GM23248 (cell line): ENCODE data around the gene MTUS2. TPM values are rescaled to one million over a fixed set of nuclear protein-coding genes. Genes with fewer than 3 reads are reported as not detected.
"Not testable (repeated sequence)": the region's sequence is repeated elsewhere in the genome, so short reads cannot be mapped to it uniquely, and the experiment has no call there.

Experiments
- DNase-seq: peaks from one replicate; pipeline ENCODE4 v3.0.0-alpha.2; 2015
- H2AFZ ChIP-seq: fragments of 200-600 bp; sonication (generic); 2 replicates; pipeline ENCODE4 v1.6.1; 2016; ENCODE audit warnings: antibody characterized with exemption
- H3F3A ChIP-seq: fragments of 200-600 bp; sonication (generic); 2 replicates; pipeline ENCODE4 v1.6.1; 2016; ENCODE audit warnings: mild to moderate bottlenecking, antibody characterized with exemption, mixed run types; ENCODE audit not compliant: insufficient read depth
- H3K27ac ChIP-seq: fragments of 200-600 bp; sonication (generic); 2 replicates; pipeline ENCODE4 v1.5.1; 2016; ENCODE audit warnings: mild to moderate bottlenecking
- H3K27me3 ChIP-seq: fragments of 200-600 bp; sonication (generic); replicated peaks from 2 replicates; pipeline ENCODE4 v1.6.1; 2016; ENCODE audit warnings: mild to moderate bottlenecking; ENCODE audit not compliant: insufficient read depth
- H3K36me3 ChIP-seq: fragments of 200-600 bp; sonication (generic); 2 replicates; pipeline ENCODE4 v1.6.1; 2016; ENCODE audit warnings: low read depth, mild to moderate bottlenecking
- H3K4me1 ChIP-seq: fragments of 200-600 bp; sonication (generic); 2 replicates; pipeline ENCODE4 v1.6.1; 2016; ENCODE audit warnings: mild to moderate bottlenecking; ENCODE audit not compliant: insufficient read depth
- H3K4me2 ChIP-seq: fragments of 200-600 bp; sonication (generic); one replicate; pipeline ENCODE4 v1.6.1; 2016; ENCODE audit warnings: mild to moderate bottlenecking; ENCODE audit not compliant: unreplicated experiment
- H3K4me3 ChIP-seq: fragments of 200-600 bp; sonication (generic); 2 replicates; pipeline ENCODE4 v1.5.1; 2016; ENCODE audit warnings: mild to moderate bottlenecking
- H3K79me2 ChIP-seq: fragments of 200-600 bp; sonication (generic); 2 replicates; pipeline ENCODE4 v1.6.1; 2016; ENCODE audit warnings: mild to moderate bottlenecking; ENCODE audit not compliant: insufficient read depth
- H3K9ac ChIP-seq: fragments of 200-600 bp; sonication (generic); 2 replicates; pipeline ENCODE4 v1.6.1; 2016; ENCODE audit warnings: mild to moderate bottlenecking
- H3K9me2 ChIP-seq: fragments of 200-600 bp; sonication (generic); 2 replicates; pipeline ENCODE4 v1.6.1; 2016; ENCODE audit warnings: mixed run types, mild to moderate bottlenecking, moderate library complexity; ENCODE audit not compliant: insufficient read depth
- H3K9me3 ChIP-seq: fragments of 200-600 bp; sonication (generic); one replicate; pipeline ENCODE4 v1.6.1; 2017; ENCODE audit warnings: low read depth
- H4K20me1 ChIP-seq: fragments of 200-600 bp; sonication (generic); 2 replicates; pipeline ENCODE4 v1.6.0; 2016; ENCODE audit not compliant: insufficient read depth
- EZH2 ChIP-seq: fragments of 200-600 bp; sonication (generic); IDR thresholded peaks from 2 replicates; pipeline ENCODE4 v1.6.1; 2018; ENCODE audit warnings: antibody characterized with exemption, mild to moderate bottlenecking; ENCODE audit not compliant: insufficient read depth, poor library complexity, severe bottlenecking
- EZH2phosphoT487 ChIP-seq: fragments of 200-600 bp; sonication (generic); IDR thresholded peaks from 2 replicates; pipeline ENCODE4 v1.6.1; 2018; ENCODE audit warnings: antibody characterized with exemption, moderate library complexity, mild to moderate bottlenecking, low read depth; ENCODE audit not compliant: insufficient read depth
- WGBS, 2 experiments: methylation state at CpG; one replicate each; pipeline ENCODE4 v1.1.6; 2015 to 2017; ENCODE audit warnings: low lambda C conversion rate in 2 of 2, low coverage in 1 of 2; ENCODE audit errors: missing lambda C conversion rate in 2 of 2; 5-methylcytosine and 5-hydroxymethylcytosine counted together
- in situ Hi-C: fragments of 300-500 bp; cut with MboI; formaldehyde crosslinking; loops from 2 replicates; pipeline ENCODE4 v1.15.0; 2020
- polyA plus RNA-seq: library from polyadenylated mRNA; unstranded; fragments of >200 nt; fragmentation: Nextera tagmentation; extraction: Ambion mirVana; gene quantifications from 2 replicates; pipeline ENCODE4 v1.2.1, GENCODE V29; 2016
- total RNA-seq: library from RNA; depleted of rRNA; stranded (reverse); fragments of >200 nt; shearing (Covaris generic); gene quantifications from 2 replicates; pipeline ENCODE4 v1.2.3, GENCODE V29; 2014

Gene MTUS2
- total and polyA plus RNA-seq, 2 experiments from 2014 or later: 0.43 to 0.74 TPM

DNA sequence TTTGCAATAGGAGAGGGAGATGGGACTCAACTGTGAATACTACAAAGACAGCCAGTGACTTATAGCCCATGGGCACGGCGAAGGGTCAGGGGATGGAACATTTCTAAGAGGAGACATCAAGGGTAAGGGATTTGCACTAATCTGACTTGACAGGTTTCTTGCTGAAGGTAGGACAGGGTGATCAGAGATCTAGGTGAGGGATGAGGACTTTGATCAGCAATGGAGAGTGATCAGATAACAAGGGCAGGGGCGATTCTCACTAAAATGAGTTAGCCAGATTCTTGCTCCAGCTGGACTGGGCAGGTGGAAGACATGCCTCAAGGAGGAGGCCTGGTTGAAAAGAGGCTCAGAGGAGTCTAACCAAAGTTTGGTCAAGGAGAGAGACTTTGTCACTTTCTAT lies 566.1 kb downstream of the MTUS2 start:
- H2AFZ ChIP-seq: no peak overlapping the region
- H3F3A ChIP-seq: no peaks in the 10 kb centered on the region
- 21 to 23% methylated on average over 3 of the region's 3 CpGs for WGBS, 2 experiments
- in situ Hi-C loops: no loop called here
- H4K20me1 ChIP-seq: no peaks in the 10 kb centered on the region
- no peak for TF ChIP-seq EZH2phosphoT487
- TF ChIP-seq EZH2: no peak
- no peak for DNase-seq
- no peaks in the 10 kb centered on the region for H3K79me2 ChIP-seq
- no peak overlapping the region for H3K4me2 ChIP-seq
- no peaks in the 10 kb centered on the region for H3K9me2 ChIP-seq
- no peaks in the 10 kb centered on the region for H3K9me3 ChIP-seq
- peaks cover 13% of the 10 kb centered on the region; the same call in 1 of the 2 replicates for H3K27me3 ChIP-seq
- H3K4me1 ChIP-seq: no peaks in the 10 kb centered on the region
- no peak overlapping the region for H3K9ac ChIP-seq
- H3K4me3 ChIP-seq: no peak overlapping the region
- H3K27ac ChIP-seq: no peak overlapping the region
- H3K36me3 ChIP-seq: no peaks in the 10 kb centered on the region

DNA sequence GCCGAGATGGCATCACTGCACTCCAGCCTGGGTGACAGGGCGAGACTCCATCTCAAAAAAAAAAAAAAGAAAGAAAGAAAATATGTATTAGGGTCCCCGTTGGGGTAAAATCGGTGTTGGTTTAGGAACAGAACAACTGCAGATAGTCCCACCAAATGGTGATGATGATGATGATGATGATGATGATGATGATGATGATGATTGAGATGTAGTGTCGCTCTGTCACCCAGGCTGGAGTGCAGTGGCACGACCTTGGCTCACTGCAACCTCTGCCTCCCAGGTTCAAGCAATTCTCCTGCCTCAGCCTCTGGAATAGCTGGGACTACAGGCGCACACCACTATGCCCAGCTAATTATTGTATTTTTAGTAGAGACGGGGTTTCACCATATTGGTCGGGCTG lies 570.5 kb downstream of the MTUS2 start:
- H3K9me2 ChIP-seq, DNase-seq, H3K79me2 ChIP-seq, in situ Hi-C loops, H3K9me3 ChIP-seq, H3K4me2 ChIP-seq, H3K4me3 ChIP-seq, H4K20me1 ChIP-seq, H3K4me1 ChIP-seq, H2AFZ ChIP-seq, H3K9ac ChIP-seq, H3K36me3 ChIP-seq, H3F3A ChIP-seq, H3K27ac ChIP-seq: not testable (repeated sequence)
- H3K27me3 ChIP-seq: peaks cover 34% of the 10 kb centered on the region
- WGBS, 2 experiments: 70% methylated on average over 9 of the region's 9 CpGs

DNA sequence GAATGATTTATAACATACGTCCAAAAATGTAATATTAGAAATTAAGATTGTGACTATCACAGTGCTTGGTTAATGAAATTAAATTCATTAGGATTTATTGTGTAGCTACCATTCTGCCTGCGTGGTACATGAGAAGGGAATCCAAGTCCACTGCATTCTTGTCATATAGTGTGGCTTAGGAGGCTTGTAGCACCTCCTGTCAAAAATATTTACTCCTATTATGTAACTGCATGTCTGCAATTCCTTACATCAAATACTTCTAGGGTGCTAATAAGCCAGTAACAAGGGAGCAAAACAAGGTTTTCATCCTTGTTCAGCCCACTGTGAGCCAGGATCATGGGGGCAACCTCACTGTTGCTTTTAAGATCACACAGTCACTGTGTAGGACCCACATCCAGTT lies 576.3 kb downstream of the MTUS2 start:
- no peak overlapping the region for H3K4me2 ChIP-seq
- H3K27me3 ChIP-seq: peaks cover 66% of the 10 kb centered on the region
- WGBS, 2 experiments: 33 to 35% methylated on average over 2 of the region's 2 CpGs
- no peak overlapping the region for H2AFZ ChIP-seq
- no peak for DNase-seq
- H3K36me3 ChIP-seq: no peaks in the 10 kb centered on the region
- H3K9me2 ChIP-seq: no peaks in the 10 kb centered on the region
- H3K9ac ChIP-seq: no peak overlapping the region
- in situ Hi-C loops: no loop called here
- H3K27ac ChIP-seq: no peak overlapping the region
- no peaks in the 10 kb centered on the region for H3K9me3 ChIP-seq
- TF ChIP-seq EZH2phosphoT487 (no peak), EZH2 (no peak)
- H3K79me2 ChIP-seq: no peaks in the 10 kb centered on the region
- H4K20me1 ChIP-seq: no peaks in the 10 kb centered on the region
- H3F3A ChIP-seq: no peaks in the 10 kb centered on the region
- no peaks in the 10 kb centered on the region for H3K4me1 ChIP-seq
- H3K4me3 ChIP-seq: no peak overlapping the region

DNA sequence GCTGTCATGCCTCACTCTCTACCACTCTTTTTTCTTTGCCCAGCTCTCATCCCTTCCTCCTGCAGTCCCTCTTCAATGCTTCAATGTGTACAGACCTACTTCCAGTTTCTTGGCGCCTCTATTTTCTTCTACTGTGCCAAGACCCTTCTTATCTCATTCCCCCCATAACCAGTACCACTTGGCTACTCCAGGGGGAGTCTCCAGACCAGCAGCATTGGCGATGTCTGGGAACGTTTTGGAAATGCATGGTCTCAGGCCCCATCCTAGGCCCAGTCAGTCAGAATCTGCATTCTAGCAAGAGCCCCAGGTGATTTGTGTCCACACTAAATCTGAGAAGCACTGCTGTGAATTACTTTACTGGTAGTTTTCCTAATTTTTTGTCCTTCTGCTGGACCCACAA lies 577.1 kb downstream of the MTUS2 start:
- no peaks in the 10 kb centered on the region for H3K36me3 ChIP-seq
- no peaks in the 10 kb centered on the region for H4K20me1 ChIP-seq
- H3K9ac ChIP-seq: no peak overlapping the region
- H3K9me2 ChIP-seq: no peaks in the 10 kb centered on the region
- no peaks in the 10 kb centered on the region for H3K4me1 ChIP-seq
- TF ChIP-seq EZH2: no peak
- no peak for TF ChIP-seq EZH2phosphoT487
- no peaks in the 10 kb centered on the region for H3K79me2 ChIP-seq
- H3K27ac ChIP-seq: no peak overlapping the region
- DNase-seq: no peak
- H3K4me2 ChIP-seq: no peak overlapping the region
- no peak overlapping the region for H2AFZ ChIP-seq
- H3K4me3 ChIP-seq: no peak overlapping the region
- in situ Hi-C loops: no loop called here
- H3K9me3 ChIP-seq: no peaks in the 10 kb centered on the region
- whole genome bisulfite sequencing, 2 experiments: 38 to 41% methylated on average over 3 of the region's 3 CpGs
- no peaks in the 10 kb centered on the region for H3F3A ChIP-seq
- H3K27me3 ChIP-seq: peaks cover 71% of the 10 kb centered on the region

DNA sequence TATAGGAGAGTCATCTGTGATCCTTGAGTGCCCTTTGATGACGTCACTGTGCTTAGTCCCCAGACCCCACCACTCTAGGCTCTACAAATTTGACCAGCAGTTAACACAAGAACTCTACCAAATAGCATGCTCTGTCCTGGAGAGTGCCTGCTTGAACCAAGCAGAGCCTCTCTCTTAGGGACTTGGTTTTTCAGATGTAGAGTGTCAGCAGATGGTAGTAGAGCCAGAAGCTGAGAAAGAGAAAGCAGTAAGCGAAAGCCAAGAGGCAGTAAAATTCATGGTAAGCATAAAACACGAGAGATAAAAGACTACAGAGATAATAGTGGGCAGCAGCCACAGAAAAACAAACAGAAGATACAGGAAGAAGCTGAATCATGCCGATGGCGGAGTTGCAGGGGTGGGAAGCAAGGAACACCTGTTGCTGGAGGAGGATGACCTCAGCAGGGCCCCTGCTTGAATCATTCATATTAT lies 582.1 kb downstream of the MTUS2 start:
- 37 to 41% methylated on average over 5 of the region's 5 CpGs for WGBS, 2 experiments
- Histone ChIP-seq H3K9me3 (no peaks in the 10 kb centered on the region), H3K4me1 (no peaks in the 10 kb centered on the region), H3K79me2 (no peaks in the 10 kb centered on the region), H3K4me2 (no peak overlapping the region), H3F3A (no peaks in the 10 kb centered on the region), H3K36me3 (no peaks in the 10 kb centered on the region), H3K9ac (no peak overlapping the region), H3K4me3 (no peak overlapping the region), H3K9me2 (no peaks in the 10 kb centered on the region), H4K20me1 (no peaks in the 10 kb centered on the region), H2AFZ (no peak overlapping the region), H3K27ac (no peak overlapping the region), H3K27me3 (peaks cover 40% of the 10 kb centered on the region)
- TF ChIP-seq EZH2phosphoT487 (no peak), EZH2 (no peak)
- in situ Hi-C loops: no loop called here
- no peak for DNase-seq
